ENCODE data around the gene ZFYVE1. TPM values are rescaled to one million over a fixed set of nuclear protein-coding genes. Genes with fewer than 3 reads are reported as not detected.
A peak's percentile ranks its signal among the peaks of the same experiment; 100 is the strongest.
"Not testable (repeated sequence)": the region's sequence is repeated elsewhere in the genome, so short reads cannot be mapped to it uniquely, and the experiment has no call there.

Gene ZFYVE1
- polyA plus RNA-seq (ENCODE audit: insufficient read length in 4 of 4), result 10 to 100 TPM; 19.9 to 20.9 (median 20.4) TPM

GRCh38 chr14:73026845-73027542, at the start of gene ZFYVE1:
ZFYVE1 (minus strand) TSS chr14:73027106; CDS start chr14:73024508, 2,598 bp downstream.
- DNase-seq (ENCODE audit: low read depth in 4 of 4, low spot score in 2 of 4), result peak; percentile 81 to 96 (median 92)

- no peak for DNase-seq (ENCODE audit: low read depth in 4 of 4, low spot score in 2 of 4)
Observed at GRCh38 chr14:73069585-73069984, 42.7 kb upstream of the ZFYVE1 start.

- peak; percentile 13 to 37 (median 20) for DNase-seq (ENCODE audit: low read depth in 4 of 4, low spot score in 2 of 4)
Observed at GRCh38 chr14:73058922-73059673, 32.2 kb upstream of the ZFYVE1 start.

GRCh38 chr14:73058224-73058921, 31.5 kb upstream of the ZFYVE1 start, which contains the start of gene RBM25:
RBM25 (plus strand) TSS chr14:73058534; CDS start chr14:73071642, 13,108 bp downstream.
- DNase-seq (ENCODE audit: low read depth in 4 of 4, low spot score in 2 of 4), result peak; percentile 91 to 97 (median 95)

- no peak for DNase-seq (ENCODE audit: low read depth in 4 of 4, low spot score in 2 of 4)
Observed at GRCh38 chr14:73057944-73058223, 31.0 kb upstream of the ZFYVE1 start.

- DNase-seq (ENCODE audit: low read depth in 4 of 4, low spot score in 2 of 4), result no peak
Observed at GRCh38 chr14:73055251-73055650, 28.3 kb upstream of the ZFYVE1 start.

GRCh38 chr14:73049428-73049827, 22.5 kb upstream of the ZFYVE1 start:
- no peak for DNase-seq (ENCODE audit: low read depth in 4 of 4, low spot score in 2 of 4)

GRCh38 chr14:73047808-73048207, 20.9 kb upstream of the ZFYVE1 start:
- DNase-seq (ENCODE audit: low read depth in 4 of 4, low spot score in 2 of 4), result no peak

GRCh38 chr14:73036706-73037450, 10.0 kb upstream of the ZFYVE1 start:
- not testable (repeated sequence) for DNase-seq (ENCODE audit: low read depth in 4 of 4, low spot score in 2 of 4)

GRCh38 chr14:73027984-73028383, 1.1 kb upstream of the ZFYVE1 start:
- DNase-seq (ENCODE audit: low read depth in 4 of 4, low spot score in 2 of 4), result no peak

- DNase-seq (ENCODE audit: low read depth in 4 of 4, low spot score in 2 of 4), result no peak
Observed at GRCh38 chr14:73027546-73027945, 640 bp upstream of the ZFYVE1 start.

- no peak for DNase-seq (ENCODE audit: low read depth in 4 of 4, low spot score in 2 of 4)
Observed at GRCh38 chr14:73026243-73026844, 562 bp downstream of the ZFYVE1 start.

- no peak for DNase-seq (ENCODE audit: low read depth in 4 of 4, low spot score in 2 of 4)
Observed at GRCh38 chr14:73025544-73025943, 1.4 kb downstream of the ZFYVE1 start.

GRCh38 chr14:73022051-73022450, 4.9 kb downstream of the ZFYVE1 start:
- DNase-seq (ENCODE audit: low read depth in 4 of 4, low spot score in 2 of 4), result no peak

GRCh38 chr14:73016011-73016410, 10.9 kb downstream of the ZFYVE1 start:
- not testable (repeated sequence) for DNase-seq (ENCODE audit: low read depth in 4 of 4, low spot score in 2 of 4)

GRCh38 chr14:73015552-73015951, 11.4 kb downstream of the ZFYVE1 start:
- DNase-seq (ENCODE audit: low read depth in 4 of 4, low spot score in 2 of 4), result not testable (repeated sequence)

GRCh38 chr14:73014105-73014504, 12.8 kb downstream of the ZFYVE1 start:
- no peak for DNase-seq (ENCODE audit: low read depth in 4 of 4, low spot score in 2 of 4)

GRCh38 chr14:73011189-73011588, 15.7 kb downstream of the ZFYVE1 start:
- DNase-seq (ENCODE audit: low read depth in 4 of 4, low spot score in 2 of 4), result not testable (repeated sequence)

- DNase-seq (ENCODE audit: low read depth in 4 of 4, low spot score in 2 of 4), result no peak
Observed at GRCh38 chr14:73008501-73008900, 18.4 kb downstream of the ZFYVE1 start.

GRCh38 chr14:73007835-73008234, 19.1 kb downstream of the ZFYVE1 start:
- no peak for DNase-seq (ENCODE audit: low read depth in 4 of 4, low spot score in 2 of 4)

Measured in left renal cortex interstitium (tissue), 4 donors.